ENCODE results near the gene FAM219A. TPM values are rescaled to one million over a fixed set of nuclear protein-coding genes. Genes with fewer than 3 reads are reported as not detected.

FAM219A gene
- total RNA-seq = 39.1 TPM
- long read RNA-seq, transcript FAM219A-201 (6 exons, 3,588 nt) = major isoform, 8 of 63 reads
- long read RNA-seq, partial matches to known transcripts = 2 of 63 reads
- long read RNA-seq, other reads (novel, unspliced or antisense) = 50 of 63 reads

GRCh38 chr9:34458013-34458958 is at the start of gene FAM219A, which contains the start of gene DNAI1:
TSS of gene FAM219A (minus strand) at chr9:34458570. CDS start at chr9:34458263, 307 bp downstream.
TSS of gene DNAI1 (plus strand) at chr9:34458805. CDS start at chr9:34459006, 201 bp downstream.
- intact Hi-C loops (cut with DNase I) = loop anchor here (5.0 kb wide), 1 partner anchor 154 kb away; the partner anchor contains the start of gene RPP25L

DNA sequence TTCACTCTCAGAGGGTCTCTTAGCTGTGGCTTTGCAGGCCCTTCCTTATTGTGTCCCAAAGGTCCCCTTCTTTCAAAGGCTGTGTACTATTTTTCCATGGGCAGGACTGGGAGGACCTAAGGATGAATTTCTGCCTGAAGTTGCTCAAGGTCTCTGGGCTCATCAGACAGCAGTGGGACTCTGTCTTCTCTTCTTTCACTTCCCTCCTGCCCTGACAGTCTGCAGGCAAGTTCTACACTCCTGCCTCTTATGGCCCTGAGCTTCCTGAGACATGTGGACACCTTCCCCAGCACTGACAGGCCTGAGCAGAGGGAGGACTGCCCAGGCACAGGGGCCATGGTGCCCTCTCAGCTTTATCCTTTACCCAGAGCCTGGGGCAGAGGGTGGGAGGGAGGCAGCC is 49.6 kb upstream of the FAM219A start:
- intact Hi-C loops (cut with DNase I) = loop anchor here (10.0 kb wide), 1 partner anchor 173 kb away; no protein-coding TSS in a partner anchor
- DNase-seq (ENCODE audit: low spot score) = no peak

More at GRCh38 chr9:34458013-34458958, at the start of gene FAM219A, which contains the start of gene DNAI1:
- DNase-seq (ENCODE audit: low spot score) = peak; percentile 100

DNA sequence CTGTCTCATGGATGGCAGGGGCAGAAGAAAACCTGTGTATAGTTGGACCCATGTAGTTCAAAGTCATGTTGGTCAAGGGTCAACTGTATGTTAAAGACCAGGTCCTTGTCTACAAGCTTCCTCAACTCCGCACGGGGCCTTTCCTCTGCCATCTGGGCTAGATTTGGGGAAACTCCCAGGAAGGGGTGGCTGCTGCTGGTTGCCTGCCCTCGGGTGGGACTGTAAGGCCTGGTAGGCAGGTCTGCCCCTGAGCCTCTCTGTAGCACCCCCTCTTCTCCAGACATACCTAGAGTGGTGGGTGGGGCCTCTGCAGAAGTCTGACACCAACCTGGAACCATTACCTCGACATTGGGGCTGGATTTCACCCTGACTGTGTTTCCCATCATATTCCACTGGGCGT is 49.2 kb upstream of the FAM219A start:
- DNase-seq (ENCODE audit: low spot score) = peak; percentile 60
- intact Hi-C loops (cut with DNase I) = loop anchor here (10.0 kb wide), 1 partner anchor 173 kb away; no protein-coding TSS in a partner anchor

- intact Hi-C loops (cut with DNase I) = loop anchor here (10.0 kb wide), 1 partner anchor 172 kb away; no protein-coding TSS in a partner anchor
- DNase-seq (ENCODE audit: low spot score) = no peak
These were observed 48.3 kb upstream of the FAM219A start for GRCh38 chr9:34506623-34507022.

- DNase-seq (ENCODE audit: low spot score) = no peak
- intact Hi-C loops (cut with DNase I) = loop anchor here (10.0 kb wide), 1 partner anchor 171 kb away; no protein-coding TSS in a partner anchor
These were observed 47.2 kb upstream of the FAM219A start for GRCh38 chr9:34505370-34506120.

- intact Hi-C loops (cut with DNase I) = loop anchor here (2.0 to 10.0 kb wide), 3 partner anchors 43 to 169 kb away; no protein-coding TSS in a partner anchor
These were observed 45.0 kb upstream of the FAM219A start for GRCh38 chr9:34503406-34503805.

DNA sequence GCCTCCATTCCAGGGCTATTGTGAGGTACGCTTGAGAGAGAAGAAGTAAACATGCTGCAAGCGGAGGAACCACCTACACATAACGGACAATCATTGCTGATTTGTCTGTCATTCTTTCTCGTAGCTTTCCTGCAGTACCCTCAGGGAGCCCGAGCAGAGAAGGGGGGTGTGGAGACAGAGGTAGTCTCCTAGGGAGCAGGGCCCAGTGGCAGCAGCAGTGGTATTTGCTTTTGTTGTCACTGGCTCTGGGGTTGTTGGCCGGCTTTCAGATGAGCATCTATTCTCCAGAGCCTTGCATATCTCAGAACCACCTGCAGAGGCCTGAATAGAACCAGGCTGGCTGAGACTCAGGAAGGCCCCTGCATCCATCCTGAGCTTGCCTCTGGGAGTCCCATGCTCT is 44.5 kb upstream of the FAM219A start:
- DNase-seq (ENCODE audit: low spot score) = peak; percentile 9
- intact Hi-C loops (cut with DNase I) = loop anchor here (2.0 to 10.0 kb wide), 3 partner anchors 44 to 168 kb away; no protein-coding TSS in a partner anchor

More at GRCh38 chr9:34503406-34503805, 45.0 kb upstream of the FAM219A start:
- DNase-seq (ENCODE audit: low spot score) = no peak

GRCh38 chr9:34502471-34502870 is 44.1 kb upstream of the FAM219A start:
- intact Hi-C loops (cut with DNase I) = loop anchor here (2.0 to 10.0 kb wide), 3 partner anchors 44 to 168 kb away; no protein-coding TSS in a partner anchor
- no peak for DNase-seq (ENCODE audit: low spot score)

GRCh38 chr9:34501889-34502425 is 43.6 kb upstream of the FAM219A start:
- DNase-seq (ENCODE audit: low spot score) = peak; percentile 82
- intact Hi-C loops (cut with DNase I) = loop anchor here (2.0 to 10.0 kb wide), 4 partner anchors 45 to 167 kb away; no protein-coding TSS in a partner anchor

- DNase-seq (ENCODE audit: low spot score) = no peak
These were observed 43.0 kb upstream of the FAM219A start for GRCh38 chr9:34501372-34501771.

DNA sequence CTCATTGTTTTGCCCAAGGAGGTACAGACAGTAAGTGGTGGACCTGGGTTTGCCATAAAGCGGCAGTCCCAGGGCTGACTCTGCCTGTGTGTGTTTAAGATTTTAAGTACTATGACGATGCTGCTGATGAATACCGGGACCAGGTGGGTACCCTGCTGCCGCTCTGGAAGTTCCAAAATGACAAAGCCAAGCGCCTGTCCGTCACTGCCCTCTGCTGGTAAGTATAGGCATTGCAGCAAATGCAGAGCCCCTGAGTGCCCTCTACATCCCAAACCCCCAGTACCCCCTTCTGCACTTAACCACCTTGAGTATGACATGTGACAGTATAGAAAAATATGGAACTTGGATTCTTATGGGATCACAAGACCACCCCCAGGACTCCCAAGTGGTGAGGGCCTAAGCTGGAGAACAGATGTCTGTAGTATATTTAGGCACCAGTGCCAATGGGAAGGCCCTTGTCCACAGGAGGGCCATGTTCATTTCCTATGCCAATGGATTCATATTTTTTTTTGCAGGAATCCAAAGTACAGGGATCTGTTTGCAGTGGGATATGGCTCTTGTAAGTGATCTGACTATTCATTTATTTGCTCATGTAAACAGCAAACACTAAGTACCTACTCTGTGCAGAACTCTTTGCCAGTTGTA is 42.4 kb upstream of the FAM219A start:
- intact Hi-C loops (cut with DNase I) = loop anchor here (1.0 to 10.0 kb wide), 4 partner anchors 63 to 166 kb away; no protein-coding TSS in a partner anchor
- no peak for DNase-seq (ENCODE audit: low spot score)

More at GRCh38 chr9:34501372-34501771, 43.0 kb upstream of the FAM219A start:
- intact Hi-C loops (cut with DNase I) = loop anchor here (2.0 to 10.0 kb wide), 3 partner anchors 91 to 167 kb away; no protein-coding TSS in a partner anchor

GRCh38 chr9:34499076-34499475 is 40.7 kb upstream of the FAM219A start:
- no peak for DNase-seq (ENCODE audit: low spot score)
- intact Hi-C loops (cut with DNase I) = no loop called here

- intact Hi-C loops (cut with DNase I) = no loop called here
- DNase-seq (ENCODE audit: low spot score) = no peak
These were observed 40.2 kb upstream of the FAM219A start for GRCh38 chr9:34498553-34498952.

DNA sequence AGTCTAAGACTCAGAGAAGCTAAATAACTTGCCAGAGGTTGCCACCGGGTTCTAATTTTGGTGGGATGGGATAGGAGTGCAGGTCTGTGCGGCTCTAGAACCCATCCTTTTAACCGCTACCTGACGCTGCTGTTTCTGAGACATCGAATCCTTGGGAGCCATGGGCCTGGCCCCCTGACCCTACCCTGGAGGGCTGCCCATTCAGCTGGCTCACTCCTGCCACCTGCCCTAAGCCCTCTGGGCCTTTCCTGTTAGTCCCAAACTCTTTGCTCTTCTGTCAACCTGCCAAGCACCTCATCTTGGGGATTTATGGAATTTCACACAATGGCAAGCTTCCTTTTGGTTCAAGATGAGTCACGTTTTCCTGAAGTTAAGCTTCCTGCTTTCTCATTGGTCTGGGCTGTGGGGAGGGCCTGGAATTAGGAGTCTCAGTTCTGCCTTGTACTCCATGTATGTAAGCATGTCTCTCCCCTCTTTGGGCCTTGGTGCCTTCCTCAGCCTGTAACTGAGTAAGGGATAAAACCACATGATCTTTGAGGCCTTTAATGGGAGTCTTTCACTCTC is 37.9 kb upstream of the FAM219A start:
- intact Hi-C loops (cut with DNase I) = no loop called here

DNA sequence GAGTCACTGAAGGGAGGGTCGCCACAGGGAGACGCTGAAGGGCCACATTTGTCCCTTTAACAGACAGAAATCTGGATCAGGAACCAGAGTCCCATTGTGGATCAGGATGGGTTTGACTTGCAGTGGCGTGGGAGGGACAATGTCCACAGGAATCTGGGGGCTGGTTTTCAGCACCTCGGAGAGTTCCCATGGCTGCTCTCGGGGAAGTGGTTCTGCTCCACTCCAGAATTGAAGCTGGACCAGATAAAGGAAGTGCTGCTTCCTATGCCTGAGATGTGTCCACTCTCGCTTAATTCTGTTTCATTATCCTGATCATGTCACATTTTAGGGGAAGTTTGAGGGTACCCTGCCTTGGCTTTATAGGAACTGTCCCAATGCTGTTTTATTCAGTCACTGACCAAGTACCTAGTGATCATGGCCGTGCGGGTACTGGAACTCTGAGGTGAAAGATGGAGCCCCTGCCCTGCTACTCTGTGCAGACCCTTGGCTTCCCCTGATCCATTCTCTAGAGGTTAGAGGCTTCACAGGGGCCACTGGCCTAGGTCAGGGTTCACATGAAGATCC is 35.7 kb upstream of the FAM219A start:
- intact Hi-C loops (cut with DNase I) = no loop called here
- no peak for DNase-seq (ENCODE audit: low spot score)

More for the DNA sequence above, 37.9 kb upstream of the FAM219A start:
- DNase-seq (ENCODE audit: low spot score) = no peak

DNA sequence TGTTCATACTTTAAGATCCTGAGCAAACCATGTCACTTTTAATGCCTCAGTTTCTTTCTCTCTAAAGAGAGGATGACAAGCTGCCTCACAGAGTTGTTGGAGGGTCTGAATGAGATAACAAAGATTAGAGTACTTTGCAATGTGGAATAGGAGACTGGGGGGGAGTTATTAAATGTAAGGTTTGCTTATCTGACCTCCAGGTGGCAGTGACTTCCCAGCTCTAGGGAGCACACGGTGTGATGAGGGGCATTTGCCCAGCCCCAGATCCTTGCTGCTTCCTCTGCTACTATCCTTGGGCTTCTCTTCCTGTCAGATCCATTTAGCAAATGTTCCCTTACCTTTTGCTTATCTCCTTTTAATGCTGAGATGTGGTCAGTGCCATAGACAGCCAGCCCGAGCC is 33.7 kb upstream of the FAM219A start:
- intact Hi-C loops (cut with DNase I) = no loop called here
- no peak for DNase-seq (ENCODE audit: low spot score)

DNA sequence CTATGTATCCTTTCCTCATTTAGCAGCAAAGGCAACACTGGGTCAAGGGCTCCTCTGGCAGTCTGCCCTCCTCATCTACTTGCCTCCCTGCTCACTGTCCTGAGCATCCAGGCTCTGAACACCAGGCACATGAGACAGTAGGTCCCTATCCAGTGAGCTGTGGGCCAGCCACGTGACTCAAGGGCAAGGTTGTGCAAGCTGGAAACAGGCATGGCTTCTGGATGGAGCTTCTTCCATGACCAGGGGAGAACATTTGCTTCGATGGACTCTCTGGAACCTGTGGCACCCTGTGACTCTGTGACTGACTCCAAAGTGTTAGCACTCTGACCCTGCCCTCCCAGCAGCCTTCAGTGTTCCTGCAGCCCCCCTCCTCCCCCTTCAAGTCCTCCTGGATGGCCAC is 33.2 kb upstream of the FAM219A start:
- intact Hi-C loops (cut with DNase I) = no loop called here
- DNase-seq (ENCODE audit: low spot score) = no peak

GRCh38 chr9:34490760-34491159 is 32.4 kb upstream of the FAM219A start:
- intact Hi-C loops (cut with DNase I) = no loop called here
- no peak for DNase-seq (ENCODE audit: low spot score)
